GM18520 (cell line): ENCODE results near the gene PRSS23.

Source experiments
- ATAC-seq: cut with Tn5 transposase; IDR thresholded peaks from one replicate; pipeline ENCODE4 v1.9.1; 2021; ENCODE audit not compliant: unreplicated experiment

The PRSS23 gene

GRCh38 chr11:86790195-86790725 lies 10.1 kb upstream of the PRSS23 start:
- ATAC-seq: no peak

GRCh38 chr11:86790867-86791849 lies 9.2 kb upstream of the PRSS23 start:
- no peak for ATAC-seq

- ATAC-seq: no peak
Observed at GRCh38 chr11:86792150-86792549, 8.2 kb upstream of the PRSS23 start.

- no peak for ATAC-seq
Observed at GRCh38 chr11:86793307-86793706, 7.0 kb upstream of the PRSS23 start.

GRCh38 chr11:86795511-86795910 lies 4.8 kb upstream of the PRSS23 start:
- no peak for ATAC-seq

GRCh38 chr11:86795949-86796348 lies 4.4 kb upstream of the PRSS23 start:
- no peak for ATAC-seq

GRCh38 chr11:86797133-86797532 lies 3.2 kb upstream of the PRSS23 start:
- no peak for ATAC-seq

GRCh38 chr11:86798988-86799387 lies 1.4 kb upstream of the PRSS23 start:
- ATAC-seq: no peak

- no peak for ATAC-seq
Observed at GRCh38 chr11:86799680-86800075, 664 bp upstream of the PRSS23 start.

- ATAC-seq: no peak
Observed at GRCh38 chr11:86800960-86801272, 574 bp downstream of the PRSS23 start.

- ATAC-seq: no peak
Observed at GRCh38 chr11:86801364-86801763, 1.0 kb downstream of the PRSS23 start.

GRCh38 chr11:86802146-86802545 lies 1.8 kb downstream of the PRSS23 start:
- ATAC-seq: no peak

GRCh38 chr11:86802601-86803051 lies 2.3 kb downstream of the PRSS23 start:
- ATAC-seq: no peak

GRCh38 chr11:86803136-86804045 lies 3.0 kb downstream of the PRSS23 start:
- no peak for ATAC-seq

- no peak for ATAC-seq
Observed at GRCh38 chr11:86804951-86805350, 4.6 kb downstream of the PRSS23 start.

GRCh38 chr11:86805873-86806310 lies 5.5 kb downstream of the PRSS23 start:
- ATAC-seq: peak; percentile 99

- no peak for ATAC-seq
Observed at GRCh38 chr11:86806903-86807302, 6.6 kb downstream of the PRSS23 start.

GRCh38 chr11:86807360-86807759 lies 7.0 kb downstream of the PRSS23 start:
- no peak for ATAC-seq

GRCh38 chr11:86809561-86809960 lies 9.2 kb downstream of the PRSS23 start:
- no peak for ATAC-seq

- no peak for ATAC-seq
Observed at GRCh38 chr11:86810288-86810687, 9.9 kb downstream of the PRSS23 start.

- ATAC-seq: no peak
Observed at GRCh38 chr11:86811637-86812321, 11.4 kb downstream of the PRSS23 start.
